Neutrophil (primary cell): Measurements from ENCODE around the gene TNRC6C.
A peak's percentile ranks its signal among the peaks of the same experiment; 100 is the strongest.

ENCODE experiments used
- H3K27ac ChIP-seq: fragments of 200-600 bp; sonication (generic); 2 replicates; pipeline ENCODE4 v1.5.1; 2016; ENCODE audit warnings: mild to moderate bottlenecking, moderate library complexity
- H3K27me3 ChIP-seq: fragments of 200-600 bp; sonication (generic); 2 replicates; pipeline ENCODE4 v1.6.0; 2016; ENCODE audit warnings: mild to moderate bottlenecking
- H3K36me3 ChIP-seq: fragments of 200-600 bp; sonication (generic); 2 replicates; pipeline ENCODE4 v1.5.1; 2017
- H3K4me1 ChIP-seq, 2 experiments: fragments of 200-600 bp in 1 of 2; sonication (generic) in 1 of 2; 1 replicate in 1 of 2; 2 replicates in 1 of 2; pipeline versions ENCODE4 v1.5.1 to v1.6.1; 2013 to 2016; ENCODE audit warnings: low read depth in 1 of 2, low read length in 1 of 2, mild to moderate bottlenecking in 1 of 2, moderate library complexity in 1 of 2; ENCODE audit not compliant: control insufficient read depth in 1 of 2, insufficient read depth in 1 of 2
- H3K4me3 ChIP-seq, 2 experiments: fragments of 200-600 bp in 1 of 2; sonication (generic) in 1 of 2; 1 replicate in 1 of 2; 2 replicates in 1 of 2; pipeline ENCODE4 v1.5.1; 2013 to 2016; ENCODE audit warnings: low read depth in 1 of 2, low read length in 1 of 2, mild to moderate bottlenecking in 1 of 2, moderate library complexity in 1 of 2
- H3K9me3 ChIP-seq: fragments of 200-600 bp; sonication (generic); 2 replicates; pipeline ENCODE4 v1.5.1; 2016
- TF ChIP-seq, protein P1 (sequence below): fragments of 200-600 bp; sonication (generic); IDR thresholded peaks from 2 replicates; pipeline ENCODE4 v1.5.1; 2016; ENCODE audit warnings: antibody characterized with exemption

TNRC6C gene

DNA sequence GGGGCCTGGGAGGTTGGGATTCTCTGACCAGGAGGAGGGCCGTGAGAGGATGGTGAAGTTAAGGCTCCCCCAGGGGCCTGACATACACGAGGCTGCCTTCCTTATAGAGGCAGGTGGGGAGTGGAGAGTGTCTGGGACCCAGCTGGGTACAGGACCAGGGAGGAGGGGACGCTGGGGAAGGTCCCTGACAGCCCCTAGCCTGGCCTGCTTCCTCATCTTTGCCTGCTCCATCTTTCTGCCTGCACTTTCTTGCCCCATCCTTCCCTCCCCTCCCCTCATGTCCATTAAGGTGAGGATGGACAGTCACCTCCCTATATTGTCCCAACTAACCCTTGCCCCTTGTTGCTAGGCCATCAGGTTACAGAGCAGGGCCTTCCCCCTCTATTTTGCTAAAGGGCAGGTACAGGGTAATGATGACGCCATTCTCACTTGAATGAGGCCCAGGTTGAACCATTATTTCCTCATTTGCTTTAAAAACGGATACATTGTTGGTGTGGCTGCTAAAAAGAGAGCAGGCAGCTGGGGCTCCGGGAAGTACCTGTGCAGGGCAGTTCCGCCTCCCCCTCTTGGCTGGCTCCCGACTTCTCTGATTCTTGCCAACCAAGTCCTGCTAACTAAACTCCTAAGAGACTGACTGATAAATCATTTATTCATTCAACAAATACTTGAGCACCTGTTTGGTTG is 189.0 kb downstream of the TNRC6C start:
- peaks cover 45 to 51% of the 10 kb centered on the region in 2 experiments for H3K4me1 ChIP-seq
- no peaks in the 10 kb centered on the region for H3K9me3 ChIP-seq
- TF ChIP-seq, protein P1, sequence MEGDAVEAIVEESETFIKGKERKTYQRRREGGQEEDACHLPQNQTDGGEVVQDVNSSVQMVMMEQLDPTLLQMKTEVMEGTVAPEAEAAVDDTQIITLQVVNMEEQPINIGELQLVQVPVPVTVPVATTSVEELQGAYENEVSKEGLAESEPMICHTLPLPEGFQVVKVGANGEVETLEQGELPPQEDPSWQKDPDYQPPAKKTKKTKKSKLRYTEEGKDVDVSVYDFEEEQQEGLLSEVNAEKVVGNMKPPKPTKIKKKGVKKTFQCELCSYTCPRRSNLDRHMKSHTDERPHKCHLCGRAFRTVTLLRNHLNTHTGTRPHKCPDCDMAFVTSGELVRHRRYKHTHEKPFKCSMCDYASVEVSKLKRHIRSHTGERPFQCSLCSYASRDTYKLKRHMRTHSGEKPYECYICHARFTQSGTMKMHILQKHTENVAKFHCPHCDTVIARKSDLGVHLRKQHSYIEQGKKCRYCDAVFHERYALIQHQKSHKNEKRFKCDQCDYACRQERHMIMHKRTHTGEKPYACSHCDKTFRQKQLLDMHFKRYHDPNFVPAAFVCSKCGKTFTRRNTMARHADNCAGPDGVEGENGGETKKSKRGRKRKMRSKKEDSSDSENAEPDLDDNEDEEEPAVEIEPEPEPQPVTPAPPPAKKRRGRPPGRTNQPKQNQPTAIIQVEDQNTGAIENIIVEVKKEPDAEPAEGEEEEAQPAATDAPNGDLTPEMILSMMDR, result no peak
- H3K27me3 ChIP-seq, result no peaks in the 10 kb centered on the region
- H3K27ac ChIP-seq, result peak overlapping the region; percentile 85
- H3K4me3 ChIP-seq, result peak overlapping the region in 1 of 2 experiments; percentile 17
- H3K36me3 ChIP-seq, result peaks cover 3% of the 10 kb centered on the region

DNA sequence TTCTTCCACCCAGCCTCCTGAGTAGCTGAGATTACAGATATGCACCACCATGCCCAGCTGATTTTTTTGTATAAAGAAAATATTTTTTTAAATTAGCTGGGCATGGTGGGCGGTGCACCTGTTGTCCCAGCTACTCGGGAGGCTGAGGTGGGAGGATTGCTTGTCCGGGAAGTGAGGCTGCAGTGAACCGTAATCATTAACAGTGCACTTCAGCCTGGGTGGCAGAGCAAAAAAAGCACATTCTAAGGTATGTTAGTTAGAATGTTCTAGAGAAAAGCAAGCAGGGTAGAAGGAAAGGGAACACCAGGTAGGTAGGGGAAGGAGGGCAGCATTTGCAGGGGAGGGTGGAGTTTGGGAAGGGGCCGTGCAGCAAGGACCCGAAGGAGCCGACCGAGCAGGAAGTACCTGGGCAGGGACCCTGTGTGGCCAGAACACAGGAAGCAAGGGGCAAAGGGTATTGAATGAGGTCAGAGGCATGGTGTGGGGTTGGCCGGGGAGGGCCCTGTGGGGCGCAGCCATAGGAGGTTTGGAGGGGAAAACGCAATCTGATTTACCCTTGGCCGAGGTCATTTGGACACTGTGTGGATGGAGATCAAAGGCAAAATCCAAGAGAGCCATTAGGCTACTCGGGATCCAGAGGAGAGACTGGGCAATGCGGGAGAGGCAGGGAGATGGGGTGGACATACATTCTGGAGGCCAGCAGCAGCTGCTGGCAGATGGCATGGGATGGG is 189.9 kb downstream of the TNRC6C start:
- no peaks in the 10 kb centered on the region for H3K9me3 ChIP-seq
- no peaks in the 10 kb centered on the region for H3K27me3 ChIP-seq
- TF ChIP-seq, protein P1, result no peak
- no peak overlapping the region for H3K4me3 ChIP-seq
- peak overlapping the region; percentile 85 for H3K27ac ChIP-seq
- H3K36me3 ChIP-seq, result no peaks in the 10 kb centered on the region
- H3K4me1 ChIP-seq, result peaks cover 45 to 48% of the 10 kb centered on the region in 2 experiments

DNA sequence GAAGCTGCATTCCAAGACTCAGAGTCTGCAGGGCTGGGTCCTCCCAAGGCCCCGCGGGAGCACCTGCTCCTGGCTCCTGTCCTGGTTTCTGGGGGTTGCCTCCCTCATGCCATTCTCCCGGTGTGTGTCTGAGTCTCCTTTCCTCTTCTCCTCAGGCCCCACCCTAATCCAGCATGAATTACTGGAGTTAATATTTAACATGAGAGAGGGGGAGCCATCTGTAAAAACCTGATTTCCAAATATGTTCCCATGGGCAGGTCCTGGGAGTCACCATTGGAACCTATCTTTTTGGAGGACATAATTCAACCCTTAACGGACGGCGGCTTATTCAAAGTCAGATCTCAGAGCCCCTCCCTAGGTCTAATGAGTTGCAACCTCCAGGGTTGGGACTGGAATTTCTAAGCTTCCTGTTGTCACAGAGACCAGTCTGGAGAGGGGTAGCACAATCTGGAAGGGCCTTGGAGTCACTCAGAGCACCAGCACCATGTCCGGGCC is 193.1 kb downstream of the TNRC6C start:
- Histone ChIP-seq H3K4me3 (no peak overlapping the region), H3K4me1 (peaks cover 26 to 33% of the 10 kb centered on the region in 2 experiments), H3K27me3 (no peaks in the 10 kb centered on the region), H3K9me3 (no peaks in the 10 kb centered on the region), H3K27ac (no peak overlapping the region), H3K36me3 (no peaks in the 10 kb centered on the region)
- TF ChIP-seq, protein P1, result no peak

DNA sequence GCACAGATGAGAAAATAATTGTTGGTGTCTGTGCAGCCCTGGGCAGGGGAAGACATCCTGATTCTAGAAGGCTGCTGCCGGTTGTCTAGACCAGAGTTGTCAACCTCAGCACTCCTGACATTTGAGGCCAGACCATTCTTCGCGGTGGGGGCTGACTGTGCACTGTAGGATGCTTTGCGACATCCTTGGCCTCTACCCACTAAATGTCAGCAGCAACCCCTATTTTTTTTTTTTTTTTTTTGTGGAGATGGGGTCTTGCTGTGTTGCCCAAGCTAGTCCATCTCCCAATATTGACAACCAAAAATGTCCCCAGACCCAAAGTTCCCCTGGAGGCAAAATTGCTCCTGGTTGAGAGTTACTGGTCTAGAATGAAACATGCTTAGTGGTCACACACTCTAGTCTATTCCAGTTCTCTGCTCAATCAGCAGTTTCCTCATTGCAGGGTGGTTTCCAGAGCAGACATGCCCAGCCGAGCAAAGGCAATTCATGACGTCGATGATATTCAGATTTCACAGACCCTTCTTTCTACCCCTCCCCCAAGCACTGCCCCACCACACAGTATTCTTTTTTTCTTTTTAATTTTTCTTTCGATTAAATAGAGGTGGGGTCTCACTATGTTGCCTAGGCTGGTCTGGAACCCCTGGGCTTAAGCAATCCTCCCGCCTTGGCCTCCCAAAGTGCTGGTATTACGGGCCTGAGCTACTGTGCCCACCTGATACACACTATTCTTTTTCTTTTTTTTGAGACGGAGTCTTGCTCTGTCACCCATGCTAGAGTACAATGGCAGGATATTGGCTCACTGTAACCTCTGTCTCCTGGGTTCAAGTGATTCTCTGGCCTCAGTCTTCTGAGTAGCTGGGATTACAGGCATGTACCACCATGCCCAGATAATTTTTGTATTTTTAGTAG is 196.7 kb downstream of the TNRC6C start:
- no peaks in the 10 kb centered on the region for H3K36me3 ChIP-seq
- no peak overlapping the region for H3K4me3 ChIP-seq
- TF ChIP-seq, protein P1, result no peak
- no peak overlapping the region for H3K27ac ChIP-seq
- H3K4me1 ChIP-seq, result peaks cover 17 to 25% of the 10 kb centered on the region in 2 experiments
- H3K27me3 ChIP-seq, result no peaks in the 10 kb centered on the region
- H3K9me3 ChIP-seq, result no peaks in the 10 kb centered on the region
